IPS-18a (cell line): ENCODE measurements around the gene ATP5F1D.

ENCODE experiments used
- H3K27ac ChIP-seq: one replicate; pipeline ENCODE4 v1.5.1; 2013; ENCODE audit warnings: low read length
- H3K27me3 ChIP-seq: one replicate; pipeline ENCODE4 v1.6.1; 2013; ENCODE audit warnings: mild to moderate bottlenecking, low read length; ENCODE audit not compliant: control insufficient read depth, insufficient read depth
- H3K36me3 ChIP-seq: one replicate; pipeline ENCODE4 v1.6.1; 2013; ENCODE audit warnings: low read depth, low read length; ENCODE audit not compliant: control insufficient read depth
- H3K4me1 ChIP-seq: one replicate; pipeline ENCODE4 v1.6.1; 2013; ENCODE audit warnings: low read depth, low read length; ENCODE audit not compliant: control insufficient read depth
- H3K4me3 ChIP-seq: one replicate; pipeline ENCODE4 v1.5.1; 2013; ENCODE audit warnings: low read length
- H3K9ac ChIP-seq: one replicate; pipeline ENCODE4 v1.6.1; 2013; ENCODE audit warnings: mild to moderate bottlenecking, low read length, moderate library complexity
- H3K9me3 ChIP-seq: one replicate; pipeline ENCODE4 v1.6.1; 2013; ENCODE audit warnings: low read depth, low read length; ENCODE audit not compliant: control insufficient read depth

Gene ATP5F1D

DNA sequence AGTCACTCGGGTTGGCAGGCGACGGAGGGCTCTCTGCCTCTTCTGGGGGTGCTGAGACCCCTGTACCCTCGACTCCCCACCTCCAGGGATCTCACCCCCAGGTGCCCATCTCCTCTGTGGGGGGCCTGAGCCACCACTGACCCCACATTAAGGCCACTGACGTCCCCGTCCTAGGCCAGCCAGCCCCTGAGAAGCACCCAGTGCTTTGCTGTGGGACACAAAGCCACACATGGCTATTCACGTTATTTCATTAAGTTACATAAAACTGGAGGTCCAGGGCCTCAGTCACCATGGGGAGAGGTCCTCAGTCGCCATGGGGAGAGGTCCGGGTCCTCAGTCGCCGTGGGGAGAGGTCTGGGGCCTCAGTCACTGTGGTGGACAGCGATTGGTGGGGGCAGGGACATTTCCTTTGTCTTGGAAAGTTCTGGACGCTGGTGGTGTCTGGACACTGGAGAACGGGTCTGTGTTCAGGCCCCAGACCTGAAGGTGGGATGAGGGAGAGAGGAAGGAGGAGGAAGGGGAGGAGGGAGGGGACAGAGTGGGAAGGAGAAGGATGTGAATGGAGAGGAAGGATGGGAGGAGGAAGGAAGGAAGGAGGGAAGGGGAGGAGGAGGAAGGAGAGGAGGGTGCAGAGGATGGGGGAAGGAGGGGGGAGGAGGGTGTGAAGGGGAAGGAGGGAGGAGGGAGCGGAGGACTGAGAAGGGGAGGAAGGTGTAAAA is 40.2 kb downstream of the ATP5F1D start:
- Histone ChIP-seq H3K4me3 (no peak overlapping the region), H3K27me3 (peaks cover 27% of the 10 kb centered on the region), H3K27ac (no peak overlapping the region), H3K9ac (no peak overlapping the region), H3K4me1 (peaks cover 4% of the 10 kb centered on the region), H3K36me3 (peaks cover 6% of the 10 kb centered on the region), H3K9me3 (no peaks in the 10 kb centered on the region)

DNA sequence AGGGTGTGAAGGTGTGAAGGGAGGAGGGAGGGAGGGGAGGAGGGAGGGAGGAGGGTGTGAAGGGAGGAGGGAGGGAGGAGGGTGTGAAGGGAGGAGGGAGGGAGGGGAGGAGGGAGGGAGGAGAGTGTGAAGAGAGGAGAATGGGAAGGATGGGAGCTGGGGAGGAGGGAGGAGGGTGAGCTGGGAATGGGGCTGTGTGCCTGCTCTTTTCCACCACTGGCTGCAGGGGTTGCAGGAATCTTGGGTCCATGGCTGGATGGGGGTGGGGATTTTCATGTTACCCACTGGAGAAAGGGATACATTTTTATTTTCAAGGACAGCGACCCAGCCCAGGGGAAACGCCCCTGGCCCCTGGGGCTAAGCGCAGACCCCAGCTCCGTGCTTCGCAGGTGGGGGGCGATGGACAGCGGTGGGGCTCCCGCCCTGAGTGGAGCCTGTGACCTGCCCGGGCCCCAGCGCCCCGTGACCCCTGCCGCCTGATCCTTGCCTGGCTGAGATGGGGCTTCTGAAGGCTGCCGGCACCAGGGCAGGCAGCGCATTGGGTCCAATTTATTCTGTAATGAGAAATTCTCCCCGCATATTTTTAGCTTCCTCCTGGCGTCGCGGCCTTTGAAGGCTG is 41.1 kb downstream of the ATP5F1D start:
- H3K27me3 ChIP-seq: peaks cover 29% of the 10 kb centered on the region
- no peak overlapping the region for H3K27ac ChIP-seq
- H3K9me3 ChIP-seq: no peaks in the 10 kb centered on the region

GRCh38 chr19:1283207-1283916 is 41.8 kb downstream of the ATP5F1D start:
- no peaks in the 10 kb centered on the region for H3K9me3 ChIP-seq
- peaks cover 6% of the 10 kb centered on the region for H3K36me3 ChIP-seq
- no peak overlapping the region for H3K27ac ChIP-seq
- H3K9ac ChIP-seq: no peak overlapping the region
- H3K4me3 ChIP-seq: no peak overlapping the region
- H3K4me1 ChIP-seq: peaks cover 4% of the 10 kb centered on the region
- H3K27me3 ChIP-seq: peaks cover 29% of the 10 kb centered on the region

More for the DNA sequence above, 41.1 kb downstream of the ATP5F1D start:
- Histone ChIP-seq H3K36me3 (peaks cover 6% of the 10 kb centered on the region), H3K9ac (no peak overlapping the region), H3K4me3 (no peak overlapping the region), H3K4me1 (peaks cover 4% of the 10 kb centered on the region)

DNA sequence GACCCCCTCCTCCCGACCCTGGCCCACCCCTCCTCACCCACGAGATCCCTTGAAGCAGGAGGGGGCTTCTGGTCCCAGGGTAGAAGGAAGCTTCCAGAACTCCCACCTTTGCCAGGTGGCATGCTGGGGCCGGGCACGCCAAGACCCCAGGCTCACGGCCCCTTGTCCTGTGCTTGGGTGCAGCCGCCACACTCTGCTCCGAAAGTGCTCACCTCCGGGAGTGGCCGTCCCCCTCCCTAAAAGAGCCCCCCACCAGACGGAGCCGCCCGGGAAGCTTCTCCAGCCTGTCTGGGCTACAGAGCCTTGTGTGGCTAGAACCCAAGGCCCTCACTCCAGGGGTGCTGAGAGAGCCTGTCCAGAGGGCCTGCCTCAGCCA is 42.4 kb downstream of the ATP5F1D start:
- Histone ChIP-seq H3K9me3 (no peaks in the 10 kb centered on the region), H3K4me1 (peaks cover 4% of the 10 kb centered on the region), H3K27ac (no peak overlapping the region), H3K27me3 (peaks cover 29% of the 10 kb centered on the region), H3K9ac (no peak overlapping the region), H3K4me3 (no peak overlapping the region), H3K36me3 (peaks cover 3% of the 10 kb centered on the region)

DNA sequence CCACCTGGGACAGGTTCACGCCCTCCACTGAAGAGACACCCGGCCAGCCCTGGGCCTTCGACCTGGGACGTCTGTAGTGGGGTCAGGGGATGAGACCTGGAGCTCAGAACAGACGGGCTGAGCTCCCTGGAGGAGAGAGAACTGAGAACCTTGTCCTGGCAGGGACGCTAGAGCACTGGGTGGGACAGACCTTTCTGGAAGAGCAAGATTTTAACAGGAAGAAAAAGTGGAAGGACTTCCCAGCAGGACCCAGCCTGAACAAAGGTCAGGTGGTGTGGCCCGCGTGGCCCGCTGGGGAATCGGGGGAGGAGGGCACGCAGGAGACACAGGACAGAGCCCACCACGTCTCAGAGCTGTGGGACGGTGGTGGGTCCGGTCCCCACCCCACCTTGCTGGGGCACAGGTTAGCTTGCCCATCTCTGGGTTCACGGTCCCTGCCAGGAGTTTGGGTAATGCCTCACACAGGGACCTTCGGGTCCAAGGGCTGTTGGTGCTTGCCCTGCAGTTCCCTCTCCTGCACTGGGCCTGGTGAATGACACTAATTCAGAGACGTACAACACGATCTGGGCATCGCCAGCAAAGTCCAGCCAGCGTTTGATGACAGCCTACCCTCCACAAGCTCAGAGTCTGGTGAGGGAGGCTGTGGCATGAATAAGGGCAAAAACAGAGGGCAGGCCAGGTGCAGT is 42.9 kb downstream of the ATP5F1D start:
- no peak overlapping the region for H3K4me3 ChIP-seq
- H3K36me3 ChIP-seq: no peaks in the 10 kb centered on the region
- no peaks in the 10 kb centered on the region for H3K9me3 ChIP-seq
- peaks cover 4% of the 10 kb centered on the region for H3K4me1 ChIP-seq
- H3K9ac ChIP-seq: no peak overlapping the region
- no peak overlapping the region for H3K27ac ChIP-seq
- H3K27me3 ChIP-seq: peaks cover 29% of the 10 kb centered on the region

GRCh38 chr19:1284979-1285736 is 43.6 kb downstream of the ATP5F1D start:
- H3K9ac ChIP-seq: no peak overlapping the region
- H3K4me1 ChIP-seq: peaks cover 4% of the 10 kb centered on the region
- H3K27ac ChIP-seq: no peak overlapping the region
- H3K9me3 ChIP-seq: no peaks in the 10 kb centered on the region
- peak overlapping the region; percentile 21 for H3K4me3 ChIP-seq
- H3K36me3 ChIP-seq: no peaks in the 10 kb centered on the region
- peaks cover 29% of the 10 kb centered on the region for H3K27me3 ChIP-seq

- no peaks in the 10 kb centered on the region for H3K36me3 ChIP-seq
- no peaks in the 10 kb centered on the region for H3K9me3 ChIP-seq
- H3K27ac ChIP-seq: no peak within 1 kb of the TSS
- H3K4me1 ChIP-seq: peaks cover 4% of the 10 kb centered on the region
- H3K27me3 ChIP-seq: peaks cover 29% of the 10 kb centered on the region
- peak within 1 kb of the TSS; percentile 51 for H3K4me3 ChIP-seq
- no peak within 1 kb of the TSS for H3K9ac ChIP-seq
These were observed 44.3 kb downstream of the ATP5F1D start, which contains the start of gene EFNA2 for GRCh38 chr19:1285737-1286360. Gene EFNA2 (plus strand): TSS chr19:1285873. CDS start chr19:1286169, 296 bp downstream.

DNA sequence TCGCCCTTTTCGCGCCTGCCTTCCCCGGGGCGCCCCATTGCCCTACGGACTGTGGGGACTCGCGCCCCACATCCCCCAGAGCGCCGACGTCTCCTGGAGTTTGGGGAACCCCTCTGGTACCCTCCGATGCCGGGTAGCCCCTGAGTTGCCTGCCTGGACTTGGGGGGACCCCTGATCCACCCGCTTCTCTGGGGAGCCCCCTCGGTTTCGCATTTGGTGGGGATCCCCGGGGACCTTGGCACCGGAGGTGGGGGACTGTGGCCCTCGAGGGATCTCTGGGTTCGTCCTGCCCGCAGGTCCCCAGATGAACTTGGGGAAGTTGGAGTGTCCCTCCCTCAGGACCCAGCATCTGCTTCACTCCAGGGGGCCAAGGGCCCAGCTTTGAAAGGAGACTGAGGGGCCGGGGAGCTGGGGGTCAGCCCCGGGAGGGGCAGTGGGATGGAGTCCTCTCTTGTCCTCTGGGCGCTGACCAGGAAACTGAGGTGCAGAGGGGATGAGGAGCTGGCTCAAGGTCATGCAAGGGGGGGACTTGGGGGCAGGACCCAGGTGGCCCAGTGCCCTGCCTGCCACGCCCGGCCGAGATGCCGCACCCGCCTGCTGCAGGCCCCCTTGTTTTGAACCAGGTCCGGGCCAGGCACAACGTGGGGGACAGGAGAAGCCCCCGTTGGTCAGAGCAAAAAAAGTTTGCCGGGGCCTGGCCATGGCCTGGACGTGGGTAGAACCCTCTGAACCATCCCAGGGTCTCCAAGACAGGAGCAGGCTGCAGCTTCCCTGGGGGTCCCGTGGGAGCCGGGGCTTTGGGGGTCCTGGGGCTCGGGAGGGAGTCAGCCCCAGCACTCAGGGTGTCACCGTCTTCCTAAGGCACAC is 45.2 kb downstream of the ATP5F1D start:
- Histone ChIP-seq H3K4me3 (peak overlapping the region; percentile 51), H3K9ac (no peak overlapping the region), H3K36me3 (no peaks in the 10 kb centered on the region), H3K9me3 (no peaks in the 10 kb centered on the region), H3K27ac (no peak overlapping the region), H3K27me3 (peaks cover 29% of the 10 kb centered on the region), H3K4me1 (peaks cover 4% of the 10 kb centered on the region)

- Histone ChIP-seq H3K4me3 (no peak overlapping the region), H3K4me1 (peaks cover 4% of the 10 kb centered on the region), H3K9ac (no peak overlapping the region), H3K27me3 (peaks cover 29% of the 10 kb centered on the region), H3K27ac (no peak overlapping the region), H3K36me3 (no peaks in the 10 kb centered on the region), H3K9me3 (no peaks in the 10 kb centered on the region)
These were observed 46.0 kb downstream of the ATP5F1D start for GRCh38 chr19:1287354-1288225.
